GM23338 (cell line): Measurements from ENCODE around the gene PPM1E. TPM values are rescaled to one million over a fixed set of nuclear protein-coding genes. Genes with fewer than 3 reads are reported as not detected.
A peak's percentile ranks its signal among the peaks of the same experiment; 100 is the strongest.

Source experiments
- ATAC-seq: fragments of 200-7000 bp; cut with Tn5 transposase; 3 replicates; pipeline ENCODE4 v1.9.1; 2020
- DNase-seq: peaks from one replicate; pipeline ENCODE4 v3.0.0-alpha.2; 2015; ENCODE audit warnings: low spot score
- H2AFZ ChIP-seq: fragments of 200-600 bp; sonication (generic); 2 replicates; pipeline ENCODE4 v1.8.0; 2016; ENCODE audit warnings: antibody characterized with exemption, mild to moderate bottlenecking, moderate library complexity
- H3F3A ChIP-seq: fragments of 200-600 bp; sonication (generic); replicated peaks from 2 replicates; pipeline ENCODE4 v1.8.0; 2017; ENCODE audit warnings: antibody characterized with exemption, mixed run types, low read depth
- H3K27ac ChIP-seq: fragments of 200-600 bp; sonication (generic); 2 replicates; pipeline ENCODE4 v1.6.1; 2016; ENCODE audit warnings: low read depth
- H3K27me3 ChIP-seq: fragments of 200-600 bp; sonication (generic); 2 replicates; pipeline ENCODE4 v1.8.0; 2016; ENCODE audit warnings: mild to moderate bottlenecking, mixed run types, moderate library complexity; ENCODE audit not compliant: insufficient read depth
- H3K36me3 ChIP-seq: fragments of 200-600 bp; sonication (generic); 2 replicates; pipeline ENCODE4 v1.8.0; 2016; ENCODE audit warnings: mild to moderate bottlenecking; ENCODE audit not compliant: insufficient read depth
- H3K4me1 ChIP-seq: fragments of 200-600 bp; sonication (generic); 2 replicates; pipeline ENCODE4 v1.8.0; 2016; ENCODE audit warnings: mild to moderate bottlenecking, moderate library complexity; ENCODE audit not compliant: insufficient read depth
- H3K4me2 ChIP-seq: fragments of 200-600 bp; sonication (generic); 2 replicates; pipeline ENCODE4 v1.7.1; 2017; ENCODE audit warnings: mixed run types
- H3K4me3 ChIP-seq: fragments of 200-600 bp; sonication (generic); 2 replicates; pipeline ENCODE4 v1.6.1; 2016; ENCODE audit warnings: mixed run types
- H3K79me2 ChIP-seq: fragments of 200-600 bp; sonication (generic); replicated peaks from 2 replicates; pipeline ENCODE4 v1.8.0; 2017; ENCODE audit warnings: mild to moderate bottlenecking; ENCODE audit not compliant: insufficient read depth
- H3K9me2 ChIP-seq: fragments of 200-600 bp; sonication (generic); 2 replicates; pipeline ENCODE4 v1.8.0; 2017; ENCODE audit not compliant: insufficient read depth
- H4K20me1 ChIP-seq: fragments of 200-600 bp; sonication (generic); replicated peaks from 2 replicates; pipeline ENCODE4 v1.8.0; 2017; ENCODE audit warnings: mild to moderate bottlenecking; ENCODE audit not compliant: insufficient read depth
- H3K27ac Mint-ChIP-seq: 2 replicates; pipeline ENCODE4 v1.8.0; 2020; ENCODE audit warnings: inconsistent platforms, mild to moderate bottlenecking, moderate library complexity, mixed read lengths
- H3K27me3 Mint-ChIP-seq: 3 replicates; pipeline ENCODE4 v1.8.0; 2022; ENCODE audit warnings: low read depth, mild to moderate bottlenecking, moderate library complexity, mixed read lengths, inconsistent platforms; ENCODE audit not compliant: insufficient read depth, poor library complexity
- H3K36me3 Mint-ChIP-seq: 3 replicates; pipeline ENCODE4 v1.8.0; 2021; ENCODE audit warnings: low read depth, mild to moderate bottlenecking, inconsistent platforms, moderate library complexity, mixed read lengths
- H3K4me1 Mint-ChIP-seq: 3 replicates; pipeline ENCODE4 v1.8.0; 2020; ENCODE audit warnings: mild to moderate bottlenecking, inconsistent platforms, mixed read lengths
- H3K4me3 Mint-ChIP-seq: 3 replicates; pipeline ENCODE4 v1.8.0; 2021; ENCODE audit warnings: moderate library complexity, mild to moderate bottlenecking, inconsistent platforms, mixed read lengths
- H3K9me3 Mint-ChIP-seq: 3 replicates; pipeline ENCODE4 v1.8.0; 2020; ENCODE audit warnings: moderate library complexity, mild to moderate bottlenecking, inconsistent platforms, mixed read lengths
- CREB1 ChIP-seq: fragments of 250-450 bp; sonication (Bioruptor Pico); IDR thresholded peaks from 2 replicates; pipeline ENCODE4 v1.5.0; 2020; ENCODE audit warnings: low read depth, mild to moderate bottlenecking, moderate library complexity
- EZH2 ChIP-seq: fragments of 200-600 bp; sonication (generic); IDR thresholded peaks from one replicate; pipeline ENCODE4 v1.8.0; 2017; ENCODE audit warnings: antibody characterized with exemption, mild to moderate bottlenecking, low read depth; ENCODE audit not compliant: unreplicated experiment
- EZH2phosphoT487 ChIP-seq: fragments of 200-600 bp; sonication (generic); IDR thresholded peaks from one replicate; pipeline ENCODE4 v1.8.1; 2018; ENCODE audit warnings: antibody characterized with exemption; ENCODE audit not compliant: unreplicated experiment
- NANOG ChIP-seq: IDR thresholded peaks from 2 replicates; pipeline ENCODE4 v1.6.1; 2016; ENCODE audit warnings: antibody characterized with exemption, borderline replicate concordance
- POLR2AphosphoS5 ChIP-seq: IDR thresholded peaks from 2 replicates; pipeline ENCODE4 v1.6.1; 2016; ENCODE audit warnings: antibody characterized with exemption, low read depth
- STAT1 ChIP-seq: IDR thresholded peaks from one replicate; pipeline ENCODE4 v1.6.1; 2016; ENCODE audit warnings: antibody characterized with exemption; ENCODE audit not compliant: unreplicated experiment
- ZNF331 ChIP-seq: fragments of 250-450 bp; sonication (Bioruptor Pico); IDR thresholded peaks from 2 replicates; pipeline ENCODE4 v1.5.0; 2020; ENCODE audit warnings: low read depth, mild to moderate bottlenecking, moderate library complexity
- polyA plus RNA-seq: library from polyadenylated mRNA; unstranded; fragments of >200 nt; fragmentation: Nextera tagmentation; extraction: Ambion mirVana; gene quantifications from 2 replicates; pipeline ENCODE4 v1.2.1, GENCODE V29; 2016
- total RNA-seq: library from RNA; depleted of rRNA; stranded (reverse); fragments of >200 nt; shearing (Covaris generic); gene quantifications from 2 replicates; pipeline ENCODE4 v1.2.3, GENCODE V29; 2014
- TF ChIP-seq, protein P1 (sequence below): fragments of 250-450 bp; sonication (Bioruptor Pico); IDR thresholded peaks from 2 replicates; pipeline ENCODE4 v1.5.0; 2020; ENCODE audit warnings: mild to moderate bottlenecking, moderate library complexity
- TF ChIP-seq, protein P2 (sequence below): IDR thresholded peaks from one replicate; pipeline ENCODE4 v1.6.1; 2018; ENCODE audit warnings: antibody characterized with exemption; ENCODE audit not compliant: unreplicated experiment

PPM1E gene
- total and polyA plus RNA-seq, 2 experiments from 2014 or later = 2.1 to 13.8 TPM

DNA sequence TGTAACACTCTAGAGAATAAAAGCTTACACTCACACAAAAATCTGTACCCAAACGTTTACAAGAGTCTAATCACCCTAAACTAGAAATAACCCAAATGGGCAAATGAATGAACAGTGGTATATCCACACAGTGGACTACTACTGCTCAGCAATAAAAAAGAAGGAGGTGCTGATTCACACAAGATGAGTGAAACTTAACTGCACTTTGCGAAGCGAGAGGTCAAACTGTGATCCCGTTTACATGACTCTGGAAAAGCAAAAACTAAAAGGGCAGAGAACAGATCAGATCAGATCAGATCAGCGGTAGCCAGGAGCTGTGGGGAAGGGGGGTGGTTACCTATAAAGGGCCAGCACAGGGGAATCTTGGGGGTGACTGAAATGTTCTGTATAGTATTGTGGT lies 237.7 kb downstream of the PPM1E start:
- H3K9me2 ChIP-seq = no peaks in the 10 kb centered on the region
- H3K27ac ChIP-seq = peak overlapping the region; percentile 29; the same call in 1 of the 2 replicates
- H3K4me3 ChIP-seq = no peak overlapping the region
- H2AFZ ChIP-seq = no peak overlapping the region
- Mint-ChIP-seq H3K9me3 (no peaks in the 10 kb centered on the region; the same call in 2 of the 3 replicates), H3K4me1 (peaks cover 14% of the 10 kb centered on the region), H3K36me3 (peaks cover 11% of the 10 kb centered on the region; the same call in 2 of the 3 replicates), H3K27me3 (peaks cover 2% of the 10 kb centered on the region), H3K27ac (peak overlapping the region; percentile 87; the same call in 1 of the 2 replicates), H3K4me3 (no peak overlapping the region)
- TF ChIP-seq STAT1 (no peak), ZNF331 (CRISPR knock-in tag) (no peak), EZH2 (no peak), CREB1 (CRISPR knock-in tag) (no peak), EZH2phosphoT487 (no peak), NANOG (no peak), POLR2AphosphoS5 (no peak)
- TF ChIP-seq, protein P1, sequence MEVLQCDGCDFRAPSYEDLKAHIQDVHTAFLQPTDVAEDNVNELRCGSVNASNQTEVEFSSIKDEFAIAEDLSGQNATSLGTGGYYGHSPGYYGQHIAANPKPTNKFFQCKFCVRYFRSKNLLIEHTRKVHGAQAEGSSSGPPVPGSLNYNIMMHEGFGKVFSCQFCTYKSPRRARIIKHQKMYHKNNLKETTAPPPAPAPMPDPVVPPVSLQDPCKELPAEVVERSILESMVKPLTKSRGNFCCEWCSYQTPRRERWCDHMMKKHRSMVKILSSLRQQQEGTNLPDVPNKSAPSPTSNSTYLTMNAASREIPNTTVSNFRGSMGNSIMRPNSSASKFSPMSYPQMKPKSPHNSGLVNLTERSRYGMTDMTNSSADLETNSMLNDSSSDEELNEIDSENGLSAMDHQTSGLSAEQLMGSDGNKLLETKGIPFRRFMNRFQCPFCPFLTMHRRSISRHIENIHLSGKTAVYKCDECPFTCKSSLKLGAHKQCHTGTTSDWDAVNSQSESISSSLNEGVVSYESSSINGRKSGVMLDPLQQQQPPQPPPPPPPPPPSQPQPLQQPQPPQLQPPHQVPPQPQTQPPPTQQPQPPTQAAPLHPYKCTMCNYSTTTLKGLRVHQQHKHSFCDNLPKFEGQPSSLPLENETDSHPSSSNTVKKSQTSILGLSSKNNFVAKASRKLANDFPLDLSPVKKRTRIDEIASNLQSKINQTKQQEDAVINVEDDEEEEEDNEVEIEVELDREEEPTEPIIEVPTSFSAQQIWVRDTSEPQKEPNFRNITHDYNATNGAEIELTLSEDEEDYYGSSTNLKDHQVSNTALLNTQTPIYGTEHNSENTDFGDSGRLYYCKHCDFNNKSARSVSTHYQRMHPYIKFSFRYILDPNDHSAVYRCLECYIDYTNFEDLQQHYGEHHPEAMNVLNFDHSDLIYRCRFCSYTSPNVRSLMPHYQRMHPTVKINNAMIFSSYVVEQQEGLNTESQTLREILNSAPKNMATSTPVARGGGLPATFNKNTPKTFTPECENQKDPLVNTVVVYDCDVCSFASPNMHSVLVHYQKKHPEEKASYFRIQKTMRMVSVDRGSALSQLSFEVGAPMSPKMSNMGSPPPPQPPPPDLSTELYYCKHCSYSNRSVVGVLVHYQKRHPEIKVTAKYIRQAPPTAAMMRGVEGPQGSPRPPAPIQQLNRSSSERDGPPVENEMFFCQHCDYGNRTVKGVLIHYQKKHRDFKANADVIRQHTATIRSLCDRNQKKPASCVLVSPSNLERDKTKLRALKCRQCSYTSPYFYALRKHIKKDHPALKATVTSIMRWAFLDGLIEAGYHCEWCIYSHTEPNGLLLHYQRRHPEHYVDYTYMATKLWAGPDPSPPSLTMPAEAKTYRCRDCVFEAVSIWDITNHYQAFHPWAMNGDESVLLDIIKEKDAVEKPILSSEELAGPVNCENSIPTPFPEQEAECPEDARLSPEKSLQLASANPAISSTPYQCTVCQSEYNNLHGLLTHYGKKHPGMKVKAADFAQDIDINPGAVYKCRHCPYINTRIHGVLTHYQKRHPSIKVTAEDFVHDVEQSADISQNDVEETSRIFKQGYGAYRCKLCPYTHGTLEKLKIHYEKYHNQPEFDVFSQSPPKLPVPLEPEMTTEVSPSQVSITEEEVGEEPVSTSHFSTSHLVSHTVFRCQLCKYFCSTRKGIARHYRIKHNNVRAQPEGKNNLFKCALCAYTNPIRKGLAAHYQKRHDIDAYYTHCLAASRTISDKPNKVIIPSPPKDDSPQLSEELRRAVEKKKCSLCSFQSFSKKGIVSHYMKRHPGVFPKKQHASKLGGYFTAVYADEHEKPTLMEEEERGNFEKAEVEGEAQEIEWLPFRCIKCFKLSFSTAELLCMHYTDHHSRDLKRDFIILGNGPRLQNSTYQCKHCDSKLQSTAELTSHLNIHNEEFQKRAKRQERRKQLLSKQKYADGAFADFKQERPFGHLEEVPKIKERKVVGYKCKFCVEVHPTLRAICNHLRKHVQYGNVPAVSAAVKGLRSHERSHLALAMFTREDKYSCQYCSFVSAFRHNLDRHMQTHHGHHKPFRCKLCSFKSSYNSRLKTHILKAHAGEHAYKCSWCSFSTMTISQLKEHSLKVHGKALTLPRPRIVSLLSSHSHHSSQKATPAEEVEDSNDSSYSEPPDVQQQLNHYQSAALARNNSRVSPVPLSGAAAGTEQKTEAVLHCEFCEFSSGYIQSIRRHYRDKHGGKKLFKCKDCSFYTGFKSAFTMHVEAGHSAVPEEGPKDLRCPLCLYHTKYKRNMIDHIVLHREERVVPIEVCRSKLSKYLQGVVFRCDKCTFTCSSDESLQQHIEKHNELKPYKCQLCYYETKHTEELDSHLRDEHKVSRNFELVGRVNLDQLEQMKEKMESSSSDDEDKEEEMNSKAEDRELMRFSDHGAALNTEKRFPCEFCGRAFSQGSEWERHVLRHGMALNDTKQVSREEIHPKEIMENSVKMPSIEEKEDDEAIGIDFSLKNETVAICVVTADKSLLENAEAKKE (CRISPR knock-in tag) = no peak
- TF ChIP-seq, protein P2, sequence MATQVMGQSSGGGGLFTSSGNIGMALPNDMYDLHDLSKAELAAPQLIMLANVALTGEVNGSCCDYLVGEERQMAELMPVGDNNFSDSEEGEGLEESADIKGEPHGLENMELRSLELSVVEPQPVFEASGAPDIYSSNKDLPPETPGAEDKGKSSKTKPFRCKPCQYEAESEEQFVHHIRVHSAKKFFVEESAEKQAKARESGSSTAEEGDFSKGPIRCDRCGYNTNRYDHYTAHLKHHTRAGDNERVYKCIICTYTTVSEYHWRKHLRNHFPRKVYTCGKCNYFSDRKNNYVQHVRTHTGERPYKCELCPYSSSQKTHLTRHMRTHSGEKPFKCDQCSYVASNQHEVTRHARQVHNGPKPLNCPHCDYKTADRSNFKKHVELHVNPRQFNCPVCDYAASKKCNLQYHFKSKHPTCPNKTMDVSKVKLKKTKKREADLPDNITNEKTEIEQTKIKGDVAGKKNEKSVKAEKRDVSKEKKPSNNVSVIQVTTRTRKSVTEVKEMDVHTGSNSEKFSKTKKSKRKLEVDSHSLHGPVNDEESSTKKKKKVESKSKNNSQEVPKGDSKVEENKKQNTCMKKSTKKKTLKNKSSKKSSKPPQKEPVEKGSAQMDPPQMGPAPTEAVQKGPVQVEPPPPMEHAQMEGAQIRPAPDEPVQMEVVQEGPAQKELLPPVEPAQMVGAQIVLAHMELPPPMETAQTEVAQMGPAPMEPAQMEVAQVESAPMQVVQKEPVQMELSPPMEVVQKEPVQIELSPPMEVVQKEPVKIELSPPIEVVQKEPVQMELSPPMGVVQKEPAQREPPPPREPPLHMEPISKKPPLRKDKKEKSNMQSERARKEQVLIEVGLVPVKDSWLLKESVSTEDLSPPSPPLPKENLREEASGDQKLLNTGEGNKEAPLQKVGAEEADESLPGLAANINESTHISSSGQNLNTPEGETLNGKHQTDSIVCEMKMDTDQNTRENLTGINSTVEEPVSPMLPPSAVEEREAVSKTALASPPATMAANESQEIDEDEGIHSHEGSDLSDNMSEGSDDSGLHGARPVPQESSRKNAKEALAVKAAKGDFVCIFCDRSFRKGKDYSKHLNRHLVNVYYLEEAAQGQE = no peak
- ATAC-seq (peak; percentile 35; the same call in 1 of the 3 replicates), DNase-seq (no peak)
- H3K27me3 ChIP-seq = no peaks in the 10 kb centered on the region
- no peak overlapping the region for H3K4me2 ChIP-seq
- H3F3A ChIP-seq = no peaks in the 10 kb centered on the region
- no peaks in the 10 kb centered on the region for H3K79me2 ChIP-seq
- H3K36me3 ChIP-seq = no peaks in the 10 kb centered on the region
- 0 out of 2 replicates have a peak, but pooled peaks cover 3% of the 10 kb centered on the region for H4K20me1 ChIP-seq
- no peaks in the 10 kb centered on the region for H3K4me1 ChIP-seq
